HG02763 (cell line): ENCODE measurements around the gene CDC6.

Experiments
- ATAC-seq: cut with Tn5 transposase; IDR thresholded peaks from one replicate; pipeline ENCODE4 v1.9.1; 2021; ENCODE audit warnings: mild to moderate bottlenecking, moderate library complexity; ENCODE audit not compliant: unreplicated experiment

The CDC6 gene

DNA sequence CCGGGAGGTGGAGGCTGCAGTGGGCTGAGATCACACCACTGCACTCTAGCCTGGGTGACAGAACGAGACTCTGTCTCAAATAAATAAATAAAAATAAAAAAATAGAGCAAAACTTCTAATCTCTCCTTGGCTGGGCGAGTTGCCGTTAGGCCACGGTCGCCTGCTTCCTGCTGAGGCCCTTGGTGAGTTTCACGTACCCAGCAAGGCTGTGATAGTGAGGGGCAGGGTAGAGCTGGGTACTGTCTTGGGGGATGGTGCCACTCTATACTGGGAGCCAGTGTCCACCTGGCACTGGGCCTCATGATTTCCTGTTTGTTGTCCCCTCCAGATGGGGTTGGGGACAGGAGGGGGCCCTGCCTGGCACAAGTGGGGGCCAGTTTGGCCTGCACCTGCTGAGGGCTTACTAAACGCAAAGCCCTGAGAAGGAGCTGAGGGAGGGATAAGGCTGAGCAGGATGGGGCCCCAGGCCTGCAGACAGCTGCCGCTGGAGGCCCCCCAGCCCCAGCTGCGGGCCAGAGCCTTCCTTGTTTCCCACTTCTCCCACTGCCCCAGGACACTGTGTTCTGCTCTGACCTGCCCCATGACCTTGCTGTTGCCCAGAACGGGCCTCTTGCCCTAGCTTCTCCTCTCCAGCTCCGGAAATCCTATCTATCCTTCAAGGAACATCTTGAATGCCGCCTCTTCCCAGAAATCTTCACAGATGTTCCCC, 51.4 kb downstream of the CDC6 start:
- ATAC-seq, result no peak

- no peak for ATAC-seq
These were observed 52.6 kb downstream of the CDC6 start for GRCh38 chr17:40340327-40340726.

DNA sequence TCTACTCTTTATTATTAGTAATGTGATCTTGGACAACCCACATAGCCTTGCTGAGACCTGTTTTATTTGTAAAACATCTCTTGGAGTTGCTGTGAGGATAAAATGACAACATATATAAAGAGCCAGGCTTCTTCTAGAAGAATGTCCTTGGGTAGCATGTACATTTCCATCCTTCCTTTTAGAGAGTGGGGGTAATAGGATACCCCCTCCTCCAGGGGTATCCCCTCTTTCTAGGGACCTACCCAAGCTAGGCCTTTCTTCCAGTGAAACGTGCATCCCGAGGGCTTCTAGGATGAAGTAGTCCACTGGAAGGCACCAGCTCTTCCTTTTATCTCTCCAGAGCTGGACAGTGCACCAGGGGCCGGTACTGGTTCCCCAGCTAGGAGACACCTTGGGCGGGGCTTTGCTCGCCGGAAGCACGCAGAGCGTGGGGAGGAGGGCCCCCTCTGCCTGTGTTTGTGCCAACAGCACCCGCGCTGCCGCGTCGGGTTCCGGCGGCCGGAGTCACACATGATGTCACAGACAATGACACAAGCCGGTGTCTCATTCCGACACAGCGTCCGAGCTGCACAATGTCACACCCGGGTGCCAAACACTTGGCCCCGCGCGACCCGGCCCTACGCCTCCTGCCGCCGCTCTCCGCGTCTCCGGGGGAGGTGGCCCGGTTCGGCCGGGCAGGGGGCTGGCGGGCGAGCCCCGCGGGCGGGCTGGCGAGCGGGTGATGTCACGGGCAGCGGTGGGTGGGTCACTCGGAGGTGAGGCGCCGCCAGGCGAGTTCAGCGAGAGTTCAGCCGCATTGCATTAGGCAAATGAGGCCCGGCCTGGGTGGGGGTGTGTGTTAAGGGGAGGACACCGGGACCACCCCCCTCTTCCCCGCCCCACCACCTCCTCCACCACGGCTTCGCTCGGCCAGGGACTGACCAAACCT, 53.5 kb downstream of the CDC6 start:
- ATAC-seq, result peak; percentile 62

GRCh38 chr17:40341808-40342503, 54.3 kb downstream of the CDC6 start:
- no peak for ATAC-seq

- ATAC-seq, result no peak
These were observed 55.0 kb downstream of the CDC6 start for GRCh38 chr17:40342504-40343218.

GRCh38 chr17:40343219-40344119, 55.8 kb downstream of the CDC6 start:
- no peak for ATAC-seq

DNA sequence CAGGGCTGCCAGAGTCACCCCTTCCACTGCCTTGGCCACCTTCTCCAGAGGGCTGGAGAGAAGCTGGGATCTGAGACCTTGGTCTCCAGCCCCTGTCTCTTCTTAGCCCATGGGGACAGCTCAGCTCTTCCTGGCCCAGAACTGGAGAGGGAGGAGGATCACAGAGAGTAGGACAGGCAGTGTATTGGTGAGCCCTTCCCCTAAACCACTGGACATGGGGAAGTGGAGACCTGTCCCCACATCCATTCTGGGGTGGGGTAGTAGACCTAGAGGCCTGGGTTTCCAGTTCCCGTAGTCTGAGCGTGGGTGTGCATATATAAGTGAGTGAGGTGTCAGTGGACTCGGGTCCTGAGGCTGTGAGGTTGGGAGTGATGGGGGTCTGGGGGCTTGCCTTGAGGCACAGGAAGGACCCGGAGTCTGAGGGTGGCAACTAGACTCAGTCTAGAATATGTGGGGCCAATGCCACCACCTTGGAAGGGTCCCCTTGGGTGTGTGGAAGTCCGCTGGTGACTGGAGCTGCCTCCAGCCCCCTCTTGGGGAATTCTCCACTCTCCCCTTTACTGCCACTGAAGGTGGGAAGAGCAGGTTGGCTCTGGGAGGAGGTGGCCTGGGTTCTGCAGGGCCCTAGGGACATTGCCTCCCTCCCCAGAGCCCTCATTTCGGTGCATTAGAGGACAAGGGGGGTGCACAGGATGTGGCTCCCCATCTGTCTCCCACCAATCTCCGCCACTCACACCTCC, 56.9 kb downstream of the CDC6 start:
- no peak for ATAC-seq

GRCh38 chr17:40345161-40345993, 57.7 kb downstream of the CDC6 start:
- no peak for ATAC-seq

- no peak for ATAC-seq
These were observed 58.5 kb downstream of the CDC6 start for GRCh38 chr17:40345994-40346764.

DNA sequence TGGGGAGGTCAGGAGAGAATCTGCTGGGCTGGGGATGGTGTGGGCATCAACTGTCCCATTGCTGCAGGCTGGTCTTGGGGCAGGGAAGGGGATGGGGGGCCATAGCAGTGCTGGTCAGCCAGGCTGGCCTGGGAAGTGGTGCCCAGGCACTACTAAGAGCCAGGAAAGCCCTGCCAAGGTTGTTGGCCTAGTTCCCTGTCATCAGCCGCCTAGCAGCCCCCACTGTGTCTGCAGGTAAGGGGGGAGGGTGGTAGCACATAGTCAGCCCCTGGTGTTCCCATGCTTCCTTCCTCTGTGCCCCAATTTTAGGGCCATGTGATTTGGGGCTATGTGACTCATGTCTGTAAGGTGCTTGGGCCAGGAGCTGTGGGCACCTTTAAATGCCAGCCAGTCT, 59.1 kb downstream of the CDC6 start:
- no peak for ATAC-seq

DNA sequence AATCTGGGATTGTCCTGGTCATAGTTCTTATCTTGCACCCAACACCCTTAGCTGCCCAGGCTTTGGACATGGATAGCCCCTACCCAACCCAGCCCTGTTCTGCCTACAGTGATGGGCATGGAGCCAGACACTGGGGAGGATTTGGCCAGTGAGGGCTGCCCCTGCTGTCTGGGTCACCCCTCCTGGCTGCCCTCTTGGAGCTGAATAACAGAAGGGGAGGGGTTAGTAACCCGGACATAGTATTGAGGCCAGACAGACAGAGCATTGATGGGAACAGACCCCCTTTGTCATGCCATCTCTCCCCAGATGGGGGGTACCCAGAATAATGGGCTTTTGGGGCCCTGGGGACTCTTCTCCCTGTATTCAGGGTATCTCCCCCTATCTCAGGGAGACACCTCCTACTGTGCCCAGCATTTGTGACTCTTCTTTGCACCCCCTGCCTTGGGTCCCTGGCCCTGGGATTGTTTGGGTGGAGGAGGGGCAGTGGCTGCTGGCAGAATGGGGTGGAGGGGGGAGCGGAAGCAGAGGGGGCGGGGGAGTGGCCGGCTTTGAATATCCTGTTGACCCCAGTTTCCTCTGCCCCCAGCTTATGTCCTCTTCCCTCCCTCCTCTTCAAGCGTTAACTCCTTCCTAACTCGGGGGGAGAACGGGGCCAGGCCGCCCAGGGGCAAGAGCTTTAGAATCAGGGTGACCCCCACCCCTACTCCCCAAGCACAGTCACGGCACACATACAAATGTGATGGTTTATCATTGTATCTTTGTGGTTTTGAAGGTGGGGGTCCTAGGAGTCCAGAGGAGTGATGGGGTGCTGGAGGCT, 59.8 kb downstream of the CDC6 start:
- no peak for ATAC-seq

- no peak for ATAC-seq
These were observed 60.4 kb downstream of the CDC6 start for GRCh38 chr17:40348136-40348504.

- no peak for ATAC-seq
These were observed 61.1 kb downstream of the CDC6 start for GRCh38 chr17:40348562-40349476.

DNA sequence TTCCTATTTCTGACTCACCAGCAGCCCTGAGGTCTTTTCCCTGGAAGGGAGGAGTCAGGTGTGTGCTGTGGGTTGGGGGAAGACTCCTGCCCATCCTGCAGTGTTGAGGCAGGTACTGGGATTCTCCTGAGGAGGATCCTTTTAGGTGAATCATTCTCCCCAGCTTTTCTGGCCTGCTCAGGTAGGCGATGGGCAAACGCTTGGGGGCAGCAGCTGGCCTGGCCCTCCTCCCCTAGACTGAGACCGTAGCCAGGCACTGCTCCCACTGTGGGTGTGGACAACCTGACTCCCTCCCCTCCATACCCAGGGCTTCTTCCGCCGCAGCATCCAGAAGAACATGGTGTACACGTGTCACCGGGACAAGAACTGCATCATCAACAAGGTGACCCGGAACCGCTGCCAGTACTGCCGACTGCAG, 61.8 kb downstream of the CDC6 start:
- ATAC-seq, result no peak

- ATAC-seq, result no peak
These were observed 62.4 kb downstream of the CDC6 start for GRCh38 chr17:40349895-40350688.
